PFSK-1 (cell line): ENCODE measurements around the gene DNPH1.

Source experiments
- POLR2AphosphoS5 ChIP-seq: IDR thresholded peaks from 2 replicates; pipeline ENCODE4 v1.6.1; 2012; ENCODE audit warnings: low read depth, mild to moderate bottlenecking, control low read depth, low read length, moderate library complexity
- REST ChIP-seq, 2 experiments: IDR thresholded peaks; 2 replicates each; pipeline versions ENCODE4 v1.6.1 to v1.8.0; 2011 to 2012; ENCODE audit warnings: low read depth in 2 of 2, low read length in 2 of 2, control low read depth in 1 of 2, inconsistent platforms in 1 of 2, mild to moderate bottlenecking in 1 of 2, moderate library complexity in 1 of 2; ENCODE audit not compliant: insufficient read depth in 1 of 2
- SIN3A ChIP-seq: IDR thresholded peaks from 2 replicates; pipeline ENCODE4 v1.6.1; 2012; ENCODE audit warnings: mild to moderate bottlenecking, low read length, moderate library complexity, borderline replicate concordance; ENCODE audit not compliant: insufficient read depth
- TAF1 ChIP-seq: IDR thresholded peaks from 2 replicates; pipeline ENCODE4 v1.6.1; 2012; ENCODE audit warnings: low read length, control low read depth, borderline replicate concordance; ENCODE audit not compliant: insufficient read depth

GRCh38 chr6:43223175-43223574 lies 6.1 kb downstream of the DNPH1 start:
- TF ChIP-seq REST (IDR thresholded peaks at IDR 0.05; ENCODE audit: insufficient read depth in 1 of 2, low read depth in 2 of 2, low read length in 2 of 2) (no peak), POLR2AphosphoS5 (no peak), TAF1 (no peak), SIN3A (no peak)
